Mesenteric fat pad (tissue), 1 donor: Measurements from ENCODE around the gene UNC45B. TPM values are rescaled to one million over a fixed set of nuclear protein-coding genes. Genes with fewer than 3 reads are reported as not detected.
A peak's percentile ranks its signal among the peaks of the same experiment; 100 is the strongest.
"Not testable (repeated sequence)": the region's sequence is repeated elsewhere in the genome, so short reads cannot be mapped to it uniquely, and the experiment has no call there.

Experiments
- DNase-seq: peaks from one replicate; pipeline ENCODE4 v3.0.0-alpha.2; 2020; ENCODE audit warnings: low spot score
- total RNA-seq: library from RNA; stranded (reverse); fragmentation: NEBNext Ultra II Directional; extraction: Animal tissue kit (Norgen Biotek cat#: 25700); gene quantifications from one replicate; pipeline ENCODE4 v1.2.1, GENCODE V29; 2021
- donor health status: DM: yes; HTN: yes; CAD: no.

The UNC45B gene
- total RNA-seq, 1 donor from 2014 or later, result not detected

DNA sequence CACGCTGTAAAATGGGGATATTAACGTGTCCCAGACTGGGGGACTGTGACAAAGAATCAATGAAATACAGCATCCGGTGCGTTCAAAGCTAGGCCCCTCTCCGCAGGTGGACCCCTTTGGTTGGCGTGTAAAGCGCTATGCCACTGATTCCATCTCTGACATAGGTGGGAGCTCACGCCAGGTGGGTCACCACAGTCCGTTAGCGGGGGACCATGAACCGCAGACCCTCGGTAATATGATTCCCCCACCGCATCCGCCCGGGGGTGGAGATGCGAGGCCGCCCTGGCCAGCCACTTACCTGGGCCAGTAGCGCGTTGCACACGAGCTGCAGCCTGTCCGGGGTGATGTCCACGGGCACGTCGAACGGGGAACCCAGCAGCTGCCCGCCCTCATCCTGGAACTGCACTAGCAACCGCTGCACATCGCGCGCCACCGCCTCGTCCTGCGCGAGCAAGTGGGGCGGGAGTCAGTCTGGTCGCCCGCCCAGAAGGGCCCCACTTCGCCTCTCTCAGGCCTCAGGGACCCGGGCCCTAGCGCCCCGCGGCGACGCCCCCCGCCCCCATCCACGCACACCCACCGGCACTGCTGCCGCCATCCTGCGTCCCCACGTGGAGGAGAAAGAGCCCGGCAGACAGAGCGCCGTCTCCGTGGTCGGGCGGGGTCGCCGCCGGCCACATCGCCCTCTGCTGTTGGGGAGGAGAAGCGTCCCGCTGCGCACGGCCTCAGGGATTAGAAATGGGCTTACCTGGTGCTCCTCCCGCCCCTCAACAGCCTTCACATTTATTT, 5.7 kb upstream of the UNC45B start, which contains the start of gene NLE1:
NLE1 (minus strand) TSS at position 623 of the 786 bp plus-strand sequence; CDS start at position 595, 28 bp downstream.
- DNase-seq, result peak; percentile 95

DNA sequence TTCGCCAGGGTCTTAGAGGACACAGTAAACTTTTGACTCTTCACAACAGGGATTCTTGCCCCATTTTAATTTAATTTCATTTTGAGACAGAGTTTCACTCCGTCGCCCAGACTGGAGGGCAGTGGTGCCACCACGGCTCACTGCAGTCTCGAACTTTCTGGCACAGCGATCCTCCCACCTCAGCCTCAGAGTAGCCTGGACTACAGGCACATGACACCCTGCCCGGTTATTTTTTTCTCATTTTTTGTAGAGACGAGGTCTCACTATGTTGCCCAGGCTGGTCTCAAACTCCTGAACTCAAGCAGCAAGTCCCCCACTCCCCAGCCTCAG, 5.2 kb upstream of the UNC45B start:
- DNase-seq, result no peak

DNA sequence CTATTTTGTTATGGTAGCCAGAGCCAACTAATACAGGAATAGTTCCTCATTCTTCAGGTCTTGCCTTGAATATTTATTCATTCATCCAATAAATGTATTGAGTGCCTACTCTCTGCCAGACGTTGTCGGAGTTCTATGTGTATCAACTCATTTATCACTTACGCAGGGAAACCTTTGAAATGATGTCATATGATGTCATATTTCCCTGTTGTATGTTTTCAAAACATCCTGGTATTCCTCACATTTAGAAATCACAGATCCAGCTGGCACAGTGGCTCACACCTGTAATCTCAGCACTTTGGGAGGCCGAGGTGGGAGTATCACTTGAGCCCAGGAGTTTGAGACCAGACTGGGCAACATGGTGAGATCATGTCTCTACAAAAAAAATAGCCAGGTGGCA, 2.8 kb upstream of the UNC45B start:
- DNase-seq, result no peak

DNA sequence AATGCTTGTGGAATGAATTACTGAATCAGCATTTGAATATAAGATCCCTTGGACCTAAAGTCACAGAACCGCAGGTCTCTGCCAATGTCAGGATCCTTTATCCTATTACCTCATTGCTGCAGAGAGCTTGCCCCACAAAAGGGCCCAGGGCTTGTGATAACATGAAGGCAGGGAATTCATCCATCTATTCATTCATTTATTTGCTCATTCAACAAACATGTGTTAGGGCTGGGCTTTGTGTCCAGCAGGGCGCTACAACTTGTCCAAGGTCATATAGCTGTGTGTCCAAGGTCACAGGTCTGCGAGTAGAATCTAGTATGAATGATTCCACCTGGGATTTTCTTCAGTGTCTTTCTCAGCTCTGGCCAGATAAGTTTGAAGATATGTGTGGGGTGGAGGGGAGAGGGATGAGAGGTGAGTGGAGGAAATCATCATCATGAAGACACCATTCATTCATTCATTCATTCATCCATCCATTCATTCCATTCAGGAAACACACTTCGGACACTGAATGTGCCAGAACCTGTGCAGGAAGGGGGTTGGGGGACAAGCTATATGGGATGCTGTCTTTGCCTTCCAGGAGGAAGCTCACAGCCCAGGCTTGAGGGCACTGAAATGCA, 1.3 kb upstream of the UNC45B start:
- DNase-seq, result no peak

DNA sequence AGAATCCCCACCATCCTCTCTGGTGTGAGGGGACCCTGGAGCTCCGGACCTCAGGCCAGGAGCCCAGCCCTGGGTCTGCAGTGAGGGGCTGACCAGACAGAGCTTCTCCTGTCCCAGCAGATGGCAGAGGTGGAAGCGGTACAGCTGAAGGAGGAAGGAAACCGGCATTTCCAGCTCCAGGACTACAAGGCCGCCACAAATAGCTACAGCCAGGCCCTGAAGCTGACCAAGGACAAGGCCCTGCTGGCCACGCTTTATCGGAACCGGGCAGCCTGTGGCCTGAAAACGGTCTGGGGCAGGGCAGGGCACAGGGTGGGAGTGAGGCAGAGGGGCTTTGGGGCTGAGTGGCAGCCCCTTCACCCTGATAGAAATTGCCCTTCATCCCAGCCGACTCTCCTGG, 527 bp downstream of the UNC45B start:
- no peak for DNase-seq

DNA sequence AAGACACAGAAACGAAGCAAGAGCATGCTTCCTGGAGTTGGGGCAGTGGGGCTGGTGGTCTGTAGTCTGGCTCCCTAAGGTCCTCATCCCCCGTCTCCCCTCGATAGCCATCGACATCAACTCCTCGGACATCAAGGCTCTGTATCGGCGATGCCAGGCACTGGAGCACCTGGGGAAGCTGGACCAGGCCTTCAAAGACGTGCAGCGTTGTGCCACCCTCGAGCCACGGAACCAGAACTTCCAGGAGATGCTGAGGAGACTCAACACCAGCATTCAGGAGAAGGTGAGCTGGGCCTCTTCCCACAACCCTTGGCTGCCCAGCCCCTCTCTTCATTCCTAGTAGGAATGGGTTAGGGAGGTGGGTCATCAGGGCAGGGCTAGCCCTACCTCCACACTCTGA, 2.3 kb downstream of the UNC45B start:
- no peak for DNase-seq

DNA sequence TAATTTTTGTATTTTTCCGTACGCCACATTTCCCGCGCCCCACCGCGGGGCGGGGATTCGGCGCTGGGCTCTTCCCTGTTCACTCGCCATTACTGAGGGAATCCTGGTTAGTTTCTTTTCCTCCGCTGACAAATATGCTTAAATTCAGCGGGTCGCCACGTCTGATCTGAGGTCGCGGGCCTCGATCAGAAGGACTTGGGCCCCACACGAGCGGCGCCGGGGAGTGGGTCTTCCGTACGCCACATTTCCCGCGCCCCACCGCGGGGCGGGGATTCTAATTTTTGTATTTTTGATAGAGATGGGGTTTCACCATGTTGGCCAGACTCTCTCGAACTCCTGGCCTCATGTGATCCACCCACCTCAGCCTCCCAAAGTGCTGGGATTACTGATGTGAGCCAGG, 3.5 kb downstream of the UNC45B start:
- DNase-seq, result not testable (repeated sequence)

DNA sequence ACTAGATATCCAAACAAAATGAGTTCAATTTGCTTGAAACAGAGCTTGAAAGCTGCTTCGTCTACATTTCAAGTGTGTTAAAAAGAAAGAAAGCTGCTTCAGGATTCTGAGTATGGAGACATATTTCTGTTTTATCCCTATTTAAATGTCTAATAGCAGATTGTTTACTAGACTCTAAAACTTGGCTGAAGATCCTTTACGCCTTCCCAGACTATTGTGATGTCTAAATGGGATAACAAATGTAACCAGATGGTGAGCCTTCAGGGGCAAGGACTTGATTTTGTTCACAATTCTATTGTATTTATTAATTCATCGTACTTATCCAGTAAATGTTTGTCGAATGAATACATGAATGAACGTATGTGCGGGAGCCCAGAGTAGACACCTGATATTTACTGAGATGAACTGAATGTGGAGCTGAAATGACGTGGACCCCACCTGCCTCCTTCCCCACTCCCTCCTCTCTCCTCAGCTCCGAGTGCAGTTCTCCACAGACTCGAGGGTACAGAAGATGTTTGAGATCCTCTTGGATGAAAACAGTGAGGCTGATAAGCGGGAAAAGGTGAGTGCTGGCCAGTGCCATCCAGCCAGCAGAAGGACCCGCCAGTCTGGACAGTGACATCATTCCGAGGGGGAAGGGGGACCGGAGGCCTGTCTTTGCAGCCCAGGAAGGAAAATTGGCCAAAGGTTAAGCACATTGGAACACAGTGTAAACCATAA, 5.0 kb downstream of the UNC45B start:
- DNase-seq, result no peak

DNA sequence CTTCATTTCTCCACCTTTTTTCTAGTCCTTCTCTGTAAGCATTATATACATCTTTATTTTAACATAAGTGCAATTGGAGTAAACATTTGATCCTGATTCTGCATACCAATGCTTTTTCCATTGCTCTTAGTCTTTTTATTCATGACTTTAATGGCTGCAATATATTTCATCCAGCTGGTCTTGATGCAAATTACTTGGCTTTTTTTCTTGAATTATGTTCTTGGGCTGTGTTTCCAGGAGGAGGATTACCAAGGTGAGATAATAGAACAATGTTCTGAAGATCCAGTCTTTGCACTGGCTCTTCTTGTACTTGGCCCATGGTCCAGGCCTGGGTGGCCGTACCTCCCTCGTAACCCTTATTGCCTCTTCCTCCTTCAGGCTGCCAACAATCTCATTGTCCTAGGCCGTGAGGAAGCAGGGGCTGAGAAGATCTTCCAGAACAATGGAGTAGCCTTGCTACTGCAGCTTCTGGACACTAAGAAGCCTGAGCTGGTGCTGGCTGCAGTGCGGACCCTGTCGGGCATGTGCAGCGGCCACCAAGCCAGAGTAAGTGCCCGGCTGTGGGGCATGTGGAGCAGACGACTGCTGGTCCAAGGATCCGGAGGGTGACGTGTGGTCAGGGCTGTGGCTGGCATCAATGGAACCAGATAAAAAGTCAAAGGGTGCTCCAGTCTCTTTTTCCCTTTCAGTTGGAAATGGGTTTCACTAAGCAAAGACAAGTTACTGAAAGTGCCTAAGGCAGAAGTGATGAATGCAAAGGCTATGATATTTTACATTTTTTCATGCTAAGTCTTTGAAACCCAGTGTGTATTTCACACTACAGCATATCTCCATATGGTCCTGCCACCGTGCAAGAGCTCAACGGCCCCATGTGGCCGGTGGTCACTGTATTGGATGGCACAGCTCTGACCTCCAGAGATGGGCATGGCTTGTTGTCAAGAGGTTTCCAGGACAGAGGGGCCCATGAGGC, 6.9 kb downstream of the UNC45B start:
- no peak for DNase-seq

DNA sequence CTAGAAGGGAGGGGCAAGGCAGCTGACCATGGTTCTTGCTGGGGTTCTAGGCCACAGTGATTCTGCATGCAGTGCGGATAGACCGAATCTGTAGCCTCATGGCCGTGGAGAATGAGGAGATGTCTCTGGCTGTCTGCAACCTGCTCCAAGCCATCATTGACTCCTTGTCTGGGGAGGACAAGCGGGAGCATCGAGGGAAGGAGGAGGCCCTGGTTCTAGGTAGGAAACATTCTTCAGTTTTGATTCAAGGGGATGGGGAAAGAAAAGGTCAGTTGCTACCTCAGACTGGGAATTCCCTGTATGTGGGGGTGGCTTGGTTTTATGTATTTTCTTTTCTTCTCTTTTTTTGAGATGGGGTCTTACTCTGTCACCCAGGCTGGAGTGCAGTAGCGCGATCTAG, 7.6 kb downstream of the UNC45B start:
- no peak for DNase-seq

DNA sequence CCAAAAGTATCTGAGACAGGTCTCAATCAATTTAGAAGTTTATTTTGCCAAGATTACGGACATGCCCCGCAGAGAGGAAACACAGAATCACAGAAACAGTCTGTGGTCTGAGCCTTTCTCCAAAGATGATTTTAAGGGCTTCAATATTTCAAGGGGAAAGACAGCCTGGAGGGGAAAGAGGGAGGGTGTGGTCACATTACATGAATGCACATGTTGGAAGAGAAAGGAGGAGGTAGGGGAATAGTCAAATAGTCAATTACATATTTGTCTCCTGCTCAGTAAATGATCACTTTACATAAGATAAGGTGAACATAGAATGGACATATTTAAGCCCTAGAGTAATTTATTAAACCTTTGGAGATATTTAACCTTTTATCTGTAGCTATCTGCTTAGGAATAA, 12.3 kb downstream of the UNC45B start:
- no peak for DNase-seq

DNA sequence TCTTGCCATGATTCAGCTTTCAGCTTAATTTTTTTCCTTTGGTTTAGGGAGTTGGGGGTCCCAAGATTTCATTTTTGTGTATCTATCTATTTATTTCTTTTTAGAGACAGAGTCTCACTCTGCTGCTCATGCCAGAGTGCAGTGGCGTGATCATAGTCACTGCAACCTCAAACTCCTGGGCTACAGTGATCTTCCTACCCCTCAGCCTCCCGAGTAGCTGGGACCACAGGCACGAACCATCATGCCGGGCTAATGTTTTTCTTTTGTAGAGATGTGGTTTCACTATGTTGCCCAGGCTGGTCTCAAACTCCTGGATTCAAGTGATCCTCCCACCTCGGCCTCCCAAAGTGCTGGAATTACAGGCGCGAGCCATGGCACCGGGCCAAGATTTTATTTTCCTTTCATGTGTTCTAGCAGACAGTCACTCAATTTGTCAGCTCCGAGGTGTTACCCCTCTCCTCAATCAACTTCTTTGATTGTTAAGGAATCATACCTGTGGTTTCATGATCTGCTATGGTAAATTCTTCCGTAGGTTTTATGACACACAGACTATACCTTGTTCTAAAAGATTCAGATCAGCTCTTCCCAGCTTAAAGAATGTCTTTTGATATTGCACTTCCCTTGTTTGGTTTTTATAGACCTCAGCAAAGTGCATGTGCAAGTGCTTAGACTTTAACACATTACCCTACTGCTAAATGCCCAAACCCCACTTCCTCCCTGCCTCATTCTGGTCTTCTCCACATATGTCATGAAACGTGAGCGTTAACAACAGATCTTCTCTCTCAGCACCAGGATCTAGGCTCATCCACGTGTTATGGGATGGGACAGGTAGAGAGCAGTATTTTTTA, 13.0 kb downstream of the UNC45B start:
- no peak for DNase-seq

DNA sequence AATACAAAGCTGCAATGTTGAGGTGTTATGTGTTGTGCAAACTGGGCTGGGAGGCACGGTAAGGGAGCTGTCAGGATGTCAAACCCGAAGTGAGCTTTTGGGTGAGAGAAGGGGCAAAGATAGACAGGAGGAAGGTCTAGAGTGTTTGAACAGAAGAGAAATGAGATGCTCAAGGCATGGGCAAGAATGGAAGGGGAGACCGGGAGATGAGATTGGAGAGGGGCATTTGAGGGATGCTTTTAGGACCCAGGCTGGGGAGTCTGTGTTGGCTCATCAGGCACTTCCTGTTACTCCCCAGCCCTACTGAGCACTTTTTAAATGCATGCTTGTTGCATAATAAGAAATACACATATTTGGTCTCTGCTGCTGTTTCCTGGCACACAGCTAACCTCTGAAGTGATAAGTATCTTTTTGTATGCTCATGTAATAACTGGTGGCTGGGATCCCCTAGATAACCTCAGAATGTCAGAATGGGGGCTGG, 13.7 kb downstream of the UNC45B start:
- no peak for DNase-seq

DNA sequence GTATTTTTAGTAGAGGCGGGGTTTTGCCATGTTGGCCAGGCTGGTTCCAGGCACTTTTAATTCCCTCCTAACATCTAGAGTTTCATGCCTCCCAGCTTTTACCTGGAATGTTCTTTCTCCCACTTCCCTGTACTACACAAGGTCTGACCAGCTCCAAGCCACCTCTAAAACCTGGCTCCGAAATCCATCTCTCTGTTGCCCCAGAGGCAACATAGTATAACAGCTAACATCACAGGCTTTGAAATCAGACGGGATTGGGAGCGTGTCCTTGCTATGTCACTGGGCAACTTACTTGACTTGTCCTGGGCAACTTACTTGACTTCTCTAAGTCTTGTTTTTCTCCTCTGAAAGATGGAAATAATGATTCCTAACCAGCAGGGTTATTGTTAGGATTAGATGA, 15.1 kb downstream of the UNC45B start:
- no peak for DNase-seq

DNA sequence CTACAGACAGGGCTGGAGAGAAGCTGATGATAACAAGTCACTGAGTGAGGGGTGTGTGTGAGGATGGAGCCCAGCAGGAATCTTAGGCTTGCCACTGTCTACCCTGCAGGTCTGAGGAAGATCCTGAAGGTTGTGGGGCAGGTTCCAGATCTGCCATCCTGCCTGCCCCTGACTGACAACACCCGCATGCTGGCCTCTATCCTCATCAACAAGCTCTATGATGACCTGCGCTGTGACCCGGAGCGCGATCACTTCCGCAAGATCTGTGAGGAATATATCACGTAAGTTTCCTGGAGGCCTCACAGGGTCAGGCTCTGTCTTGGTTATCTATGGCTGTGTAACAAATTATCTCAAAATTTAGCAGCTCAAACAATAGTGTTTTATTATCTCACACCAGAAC, 16.3 kb downstream of the UNC45B start:
- DNase-seq, result no peak

DNA sequence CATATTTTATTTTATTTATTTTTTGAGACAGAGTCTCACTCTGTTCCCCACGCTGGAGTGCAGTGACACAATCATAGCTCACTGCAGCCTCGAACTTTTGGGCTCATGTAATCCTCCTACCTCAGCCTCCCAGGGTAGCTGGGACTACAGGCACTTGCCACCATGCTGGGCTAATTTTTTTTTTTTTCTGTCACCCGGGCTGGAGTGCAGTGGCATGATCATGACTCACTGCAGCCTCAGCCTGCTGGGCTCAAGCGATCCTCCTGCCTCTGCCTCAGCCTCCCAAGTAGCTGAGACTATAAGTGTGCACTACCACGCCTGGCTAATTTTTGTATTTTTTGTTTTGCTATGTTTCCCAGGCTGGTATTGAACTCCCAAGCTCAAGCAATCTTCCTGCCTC, 17.1 kb downstream of the UNC45B start:
- peak; percentile 8 for DNase-seq

DNA sequence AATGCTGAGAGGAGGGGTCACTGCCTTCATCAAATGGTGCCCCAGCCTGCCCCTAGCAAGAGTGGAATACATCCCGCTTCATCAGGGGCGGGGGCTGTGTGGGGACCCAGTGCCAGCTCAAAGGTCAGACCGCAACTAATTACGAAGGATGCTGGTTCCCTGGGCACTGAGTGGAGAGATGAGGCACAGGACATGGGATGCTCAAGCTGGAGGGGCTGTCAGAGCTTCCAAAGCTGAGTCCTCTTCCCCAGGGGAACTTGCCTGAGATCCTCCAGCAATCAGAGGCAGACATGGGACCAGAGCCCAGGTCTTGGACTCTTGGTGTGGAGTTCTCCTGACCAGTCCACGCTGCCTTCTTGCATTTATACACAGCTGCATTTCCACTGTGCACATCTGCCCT, 18.9 kb downstream of the UNC45B start:
- peak; percentile 53 for DNase-seq

DNA sequence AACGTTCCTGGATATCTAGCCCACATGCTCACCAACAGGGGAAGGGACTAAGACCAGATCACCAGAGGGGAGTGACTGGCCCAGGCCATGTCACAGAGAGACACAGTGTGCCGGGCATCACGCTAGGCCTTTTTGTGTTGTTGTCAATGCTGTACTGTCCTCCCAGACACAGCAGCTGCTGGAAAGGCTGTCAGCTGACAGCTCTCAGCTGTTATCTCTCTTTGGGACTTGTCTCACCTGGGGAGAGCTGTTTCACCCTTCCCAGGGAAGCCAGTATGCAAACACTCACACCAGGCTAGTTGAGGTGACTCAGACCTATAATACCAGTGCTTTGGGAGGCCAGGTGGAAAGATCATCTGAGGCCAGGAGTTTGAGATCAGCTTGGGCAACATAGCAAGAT, 19.4 kb downstream of the UNC45B start:
- peak; percentile 24 for DNase-seq

DNA sequence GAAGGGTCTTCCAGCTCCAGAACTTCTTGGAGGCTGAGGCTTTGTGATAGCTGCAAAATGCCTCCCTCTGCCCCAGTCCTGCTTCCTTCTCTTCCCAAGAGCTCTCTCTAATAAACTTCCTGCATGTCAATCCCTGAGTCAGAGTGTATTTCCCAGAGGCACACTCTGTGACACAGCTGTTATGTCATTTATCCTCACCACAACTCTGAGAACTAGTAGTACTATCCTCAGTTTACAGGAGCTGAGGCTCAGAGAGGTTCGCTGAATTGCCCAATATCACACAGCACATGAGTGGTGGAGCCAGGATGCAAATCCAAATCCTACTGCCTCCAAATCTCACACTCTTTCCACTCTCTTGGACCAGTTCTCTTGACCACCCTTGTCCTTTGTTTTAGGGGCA, 20.0 kb downstream of the UNC45B start:
- DNase-seq, result peak; percentile 35

DNA sequence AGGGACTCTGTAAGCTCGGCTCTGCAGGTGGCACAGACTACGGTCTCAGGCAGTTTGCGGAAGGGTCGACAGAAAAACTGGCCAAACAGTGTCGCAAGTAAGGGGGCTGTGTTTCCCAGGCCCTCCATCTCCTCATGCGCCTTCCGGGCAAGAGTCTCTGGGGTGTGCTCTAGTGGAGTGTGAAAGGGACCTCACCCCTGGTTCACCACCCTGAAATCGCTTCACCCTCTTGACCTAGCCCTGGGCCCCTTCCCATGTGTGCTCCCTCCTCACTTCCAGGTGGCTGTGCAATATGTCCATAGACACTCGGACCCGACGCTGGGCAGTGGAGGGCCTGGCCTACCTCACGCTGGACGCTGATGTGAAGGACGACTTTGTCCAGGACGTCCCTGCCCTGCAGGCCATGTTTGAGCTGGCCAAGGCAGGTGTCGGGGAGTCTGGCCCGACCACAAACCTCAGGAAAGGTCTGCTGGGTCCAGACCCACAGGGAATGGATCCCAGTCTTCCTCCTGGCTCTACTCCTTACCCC, 22.3 kb downstream of the UNC45B start:
- peak; percentile 89 for DNase-seq
